GM21529 (cell line): ENCODE results near the gene CEP19.
"Not testable (repeated sequence)": the region's sequence is repeated elsewhere in the genome, so short reads cannot be mapped to it uniquely, and the experiment has no call there.

Experiments
- ATAC-seq: cut with Tn5 transposase; IDR thresholded peaks from one replicate; pipeline ENCODE4 v1.9.1; 2021; ENCODE audit not compliant: unreplicated experiment

Gene CEP19

GRCh38 chr3:196711838-196712513, at the start of gene CEP19, which contains the start of gene PIGX:
Gene CEP19 (minus strand): TSS chr3:196712250. CDS start chr3:196708657, 3,593 bp downstream.
Gene PIGX (plus strand): TSS chr3:196712377.
- peak; percentile 73 for ATAC-seq

- ATAC-seq: no peak
Observed at GRCh38 chr3:196757876-196758739, 46.1 kb upstream of the CEP19 start.

- ATAC-seq: no peak
Observed at GRCh38 chr3:196756732-196757131, 44.7 kb upstream of the CEP19 start.

GRCh38 chr3:196754091-196754981, 42.3 kb upstream of the CEP19 start:
- ATAC-seq: no peak

- ATAC-seq: no peak
Observed at GRCh38 chr3:196753201-196753600, 41.2 kb upstream of the CEP19 start.

GRCh38 chr3:196749125-196749524, 37.1 kb upstream of the CEP19 start:
- no peak for ATAC-seq

GRCh38 chr3:196743569-196743968, 31.5 kb upstream of the CEP19 start:
- ATAC-seq: not testable (repeated sequence)

- no peak for ATAC-seq
Observed at GRCh38 chr3:196741249-196741889, 29.3 kb upstream of the CEP19 start.

GRCh38 chr3:196740481-196741248, 28.6 kb upstream of the CEP19 start:
- peak; percentile 8 for ATAC-seq

- peak; percentile 87 for ATAC-seq
Observed at GRCh38 chr3:196739671-196740480, 27.8 kb upstream of the CEP19 start, which contains the start of gene PAK2. Gene PAK2 (plus strand): TSS chr3:196739857. CDS start chr3:196782647, 42,790 bp downstream.

GRCh38 chr3:196737655-196738054, 25.6 kb upstream of the CEP19 start:
- ATAC-seq: no peak

GRCh38 chr3:196736670-196737374, 24.8 kb upstream of the CEP19 start:
- no peak for ATAC-seq

GRCh38 chr3:196735751-196736150, 23.7 kb upstream of the CEP19 start:
- ATAC-seq: no peak

- ATAC-seq: no peak
Observed at GRCh38 chr3:196726788-196727675, 15.0 kb upstream of the CEP19 start.

- ATAC-seq: no peak
Observed at GRCh38 chr3:196721097-196721496, 9.0 kb upstream of the CEP19 start.

GRCh38 chr3:196717162-196717561, 5.1 kb upstream of the CEP19 start:
- not testable (repeated sequence) for ATAC-seq
